Measurements from ENCODE around the gene BAX.

DNA sequence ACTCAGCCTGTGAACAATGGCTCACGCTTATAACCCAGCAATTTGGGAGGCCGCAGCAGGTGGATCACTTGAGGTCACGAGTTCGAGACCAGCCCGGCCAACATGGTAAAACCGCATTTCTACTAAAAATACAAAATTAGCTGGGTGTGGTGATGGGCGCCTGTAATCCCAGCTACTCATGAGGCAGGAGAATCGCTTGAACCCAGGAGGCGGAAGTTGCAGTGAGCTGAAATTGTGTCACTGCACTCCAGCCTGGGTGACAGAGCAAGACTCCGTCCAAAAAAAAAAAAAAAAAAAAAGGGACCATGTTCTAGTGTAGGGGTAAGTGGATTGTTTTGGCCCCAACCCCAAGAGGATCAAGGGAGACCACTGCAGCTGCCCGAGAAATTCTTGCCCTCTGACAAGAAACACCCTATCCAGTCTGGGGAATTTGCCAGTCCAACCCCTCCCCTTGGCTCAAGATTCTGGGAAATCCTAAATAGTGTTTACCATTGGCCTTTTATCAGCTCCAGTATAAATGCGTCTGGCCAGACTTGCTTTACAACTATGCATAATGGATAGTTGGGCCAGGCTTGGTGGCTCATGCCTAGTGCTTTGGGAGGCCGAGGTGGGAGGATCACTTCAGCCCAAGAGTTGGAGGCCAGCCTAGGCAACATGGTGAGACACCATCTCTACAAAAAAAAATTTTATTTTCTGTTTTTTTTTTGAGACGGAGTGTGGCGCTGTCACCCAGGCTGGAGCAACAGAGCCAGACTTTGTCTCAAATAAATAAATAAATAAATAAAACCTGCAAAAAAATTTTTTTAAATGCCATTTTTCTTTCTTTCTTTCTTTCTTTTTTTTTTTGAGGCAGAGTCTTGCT, 26.3 kb upstream of the BAX start:
- TF ChIP-seq, protein P1, sequence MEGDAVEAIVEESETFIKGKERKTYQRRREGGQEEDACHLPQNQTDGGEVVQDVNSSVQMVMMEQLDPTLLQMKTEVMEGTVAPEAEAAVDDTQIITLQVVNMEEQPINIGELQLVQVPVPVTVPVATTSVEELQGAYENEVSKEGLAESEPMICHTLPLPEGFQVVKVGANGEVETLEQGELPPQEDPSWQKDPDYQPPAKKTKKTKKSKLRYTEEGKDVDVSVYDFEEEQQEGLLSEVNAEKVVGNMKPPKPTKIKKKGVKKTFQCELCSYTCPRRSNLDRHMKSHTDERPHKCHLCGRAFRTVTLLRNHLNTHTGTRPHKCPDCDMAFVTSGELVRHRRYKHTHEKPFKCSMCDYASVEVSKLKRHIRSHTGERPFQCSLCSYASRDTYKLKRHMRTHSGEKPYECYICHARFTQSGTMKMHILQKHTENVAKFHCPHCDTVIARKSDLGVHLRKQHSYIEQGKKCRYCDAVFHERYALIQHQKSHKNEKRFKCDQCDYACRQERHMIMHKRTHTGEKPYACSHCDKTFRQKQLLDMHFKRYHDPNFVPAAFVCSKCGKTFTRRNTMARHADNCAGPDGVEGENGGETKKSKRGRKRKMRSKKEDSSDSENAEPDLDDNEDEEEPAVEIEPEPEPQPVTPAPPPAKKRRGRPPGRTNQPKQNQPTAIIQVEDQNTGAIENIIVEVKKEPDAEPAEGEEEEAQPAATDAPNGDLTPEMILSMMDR (IDR thresholded peaks at IDR 0.05; ENCODE audit: low read length): no peak
- TF ChIP-seq EZH2 (optimal IDR thresholded peaks at IDR 0.05; ENCODE audit: low read depth, low read length): no peak
